DOHH2 (cell line): ENCODE results near the gene PHETA2.

Source experiments
- CTCF ChIP-seq: fragments of 200-600 bp; sonication (generic); IDR thresholded peaks from one replicate; pipeline ENCODE4 v1.5.1; 2014; ENCODE audit warnings: antibody characterized with exemption, mild to moderate bottlenecking, low read depth, low read length; ENCODE audit not compliant: poor library complexity, severe bottlenecking
- EZH2phosphoT487 ChIP-seq: fragments of 200-600 bp; sonication (generic); IDR thresholded peaks from 2 replicates; pipeline ENCODE4 v1.6.1; 2017; ENCODE audit warnings: borderline replicate concordance, mild to moderate bottlenecking, antibody characterized with exemption, low read length, moderate library complexity, mixed read lengths

GRCh38 chr22:42062506-42063170 is 11.4 kb upstream of the PHETA2 start:
- TF ChIP-seq CTCF, result no peak
- no peak for TF ChIP-seq EZH2phosphoT487
